PC-9 (cell line): ENCODE data around the gene DNMT3A. TPM values are rescaled to one million over a fixed set of nuclear protein-coding genes. Genes with fewer than 3 reads are reported as not detected.

Experiments used
- Bru-seq: library from RNA; stranded (reverse); fragments of 400-500 nt; gene quantifications from one replicate; lab custom pipeline; 2021; lab: Mats Ljungman, UMichigan
- BruChase-seq, 2 experiments: library from RNA; stranded (reverse); fragments of 400-500 nt; gene quantifications; one replicate each; lab custom pipeline; 2021; lab: Mats Ljungman, UMichigan
- BruUV-seq: library from RNA; stranded (reverse); fragments of 400-500 nt; replicated peaks from 2 replicates; lab custom pipeline; 2021; lab: Mats Ljungman, UMichigan
- CTCF ChIA-PET: fragments of 300-600 bp; sonication (Branson Sonifier 250); formaldehyde crosslinking; loops from one replicate; lab custom pipeline; 2022; ENCODE audit warnings: antibody characterized with exemption; lab: Charles Lee
- POLR2A ChIA-PET: fragments of 300-600 bp; sonication (Branson Sonifier 250); formaldehyde crosslinking; loops from one replicate; lab custom pipeline; 2022; ENCODE audit warnings: antibody characterized with exemption; ENCODE audit not compliant: unreplicated experiment; lab: Charles Lee
- DNase-seq, 2 experiments: peaks; one replicate each; pipeline versions ENCODE4 v3.0.0 to v3.0.0-alpha.2; 2015 to 2022; ENCODE audit warnings: mixed read lengths in 1 of 2
- H2AFZ ChIP-seq: fragments of 200-600 bp; sonication (generic); 2 replicates; pipeline ENCODE4 v1.8.1; 2017; ENCODE audit warnings: antibody characterized with exemption
- H3F3A ChIP-seq: fragments of 200-600 bp; sonication (generic); 2 replicates; pipeline ENCODE4 v1.8.1; 2017; ENCODE audit warnings: antibody characterized with exemption, mild to moderate bottlenecking, low read depth; ENCODE audit not compliant: insufficient read depth
- H3K27ac ChIP-seq: fragments of 200-600 bp; sonication (generic); 2 replicates; pipeline ENCODE4 v1.6.1; 2016; ENCODE audit warnings: mixed run types
- H3K27me3 ChIP-seq: fragments of 200-600 bp; sonication (generic); 2 replicates; pipeline ENCODE4 v1.6.1; 2016; ENCODE audit warnings: low read depth, mixed run types; ENCODE audit not compliant: insufficient read depth
- H3K36me3 ChIP-seq: fragments of 200-600 bp; sonication (generic); 2 replicates; pipeline ENCODE4 v1.6.1; 2016; ENCODE audit warnings: low read depth, mixed run types
- H3K4me1 ChIP-seq: fragments of 200-600 bp; sonication (generic); replicated peaks from 2 replicates; pipeline ENCODE4 v1.6.1; 2016; ENCODE audit warnings: mixed run types; ENCODE audit not compliant: insufficient read depth
- H3K4me2 ChIP-seq: fragments of 200-600 bp; sonication (generic); 2 replicates; pipeline ENCODE4 v1.6.1; 2017; ENCODE audit warnings: mixed run types
- H3K4me3 ChIP-seq: fragments of 200-600 bp; sonication (generic); 2 replicates; pipeline ENCODE4 v1.6.1; 2016; ENCODE audit warnings: mixed run types
- H3K79me2 ChIP-seq: fragments of 200-600 bp; sonication (generic); 2 replicates; pipeline ENCODE4 v1.6.1; 2017; ENCODE audit warnings: low read depth, mixed run types
- H3K9me2 ChIP-seq: fragments of 200-600 bp; sonication (generic); 2 replicates; pipeline ENCODE4 v1.8.1; 2017; ENCODE audit warnings: mild to moderate bottlenecking; ENCODE audit not compliant: insufficient read depth
- H3K9me3 ChIP-seq: fragments of 200-600 bp; sonication (generic); 2 replicates; pipeline ENCODE4 v1.8.1; 2016; ENCODE audit warnings: low read depth; ENCODE audit not compliant: insufficient read depth
- H4K20me1 ChIP-seq: fragments of 200-600 bp; sonication (generic); 2 replicates; pipeline ENCODE4 v1.8.1; 2017; ENCODE audit not compliant: insufficient read depth
- EZH2 ChIP-seq: fragments of 200-600 bp; sonication (generic); IDR thresholded peaks from 2 replicates; pipeline ENCODE4 v1.8.0; 2017; ENCODE audit warnings: antibody characterized with exemption, low read depth
- intact Hi-C: fragments of 100-400 bp; cut with micrococcal nuclease; formaldehyde crosslinking; loops from one replicate; pipeline ENCODE4 v1.10.0; 2022; ENCODE audit not compliant: unreplicated experiment
- long read RNA-seq: library from polyadenylated mRNA; stranded (forward); transcript quantifications from one replicate; pipeline ENCODE4 v2.0.0, GENCODE V29; 2022
- total RNA-seq: library from RNA; stranded (reverse); gene quantifications from 2 replicates; pipeline ENCODE4 v1.2.3, GENCODE V29; 2021
- TF ChIP-seq, protein P1 (sequence below): fragments of 200-600 bp; sonication (generic); conservative IDR thresholded peaks from 2 replicates; pipeline ENCODE4 v1.6.1; 2017; ENCODE audit warnings: mixed run types, antibody characterized with exemption, mild to moderate bottlenecking, moderate library complexity

DNMT3A gene
- total RNA-seq = 38.9 and 43.1 TPM in 2 replicates
- Bru-seq, nascent RNA = percentile 51 among the genes with signal in this experiment
- BruChase-seq, experiment 1, labeled RNA remaining after a 2-hour chase = percentile 58 among the genes with signal in this experiment
- percentile 57 among the genes with signal in this experiment for BruChase-seq, experiment 2, labeled RNA remaining after a 6-hour chase
- long read RNA-seq, full-length matches to known transcripts = 5 of 21 reads
- long read RNA-seq, partial matches to known transcripts = 6 of 21 reads
- long read RNA-seq, other reads (novel, unspliced or antisense) = 10 of 21 reads

DNA sequence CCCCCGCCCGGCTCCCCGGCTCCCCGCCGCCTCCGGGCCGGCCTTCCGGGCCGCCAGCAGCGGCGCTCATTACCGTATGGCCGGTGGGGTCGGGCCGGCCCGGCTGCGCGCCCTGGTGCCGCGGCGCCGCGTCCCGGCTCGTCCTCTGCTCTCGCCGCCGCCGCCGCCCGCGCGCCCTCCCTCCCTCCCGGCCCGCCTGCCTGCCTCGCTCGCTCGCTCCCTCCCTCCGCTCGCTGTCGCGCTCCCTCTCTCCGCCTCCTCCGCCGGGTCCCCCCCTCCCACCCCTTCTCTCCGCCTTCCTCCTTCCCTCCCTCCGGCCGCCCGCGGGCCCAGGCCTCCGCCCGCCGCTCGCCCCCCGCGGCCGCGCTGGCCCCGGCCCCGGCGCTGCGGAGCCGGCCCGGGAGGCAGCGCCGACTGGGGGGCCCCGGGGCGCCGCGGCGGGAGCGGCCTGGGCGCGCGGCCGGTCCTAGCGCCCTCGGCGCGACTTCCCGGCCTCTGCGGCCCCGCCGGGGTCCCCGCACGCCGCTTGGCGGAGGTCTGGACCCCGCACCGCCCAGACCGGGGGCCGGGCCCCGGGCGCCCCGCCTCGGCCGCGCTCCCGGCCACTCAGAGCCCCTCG is at the start of gene DNMT3A:
DNMT3A (minus strand) TSS at position 173 of the 619 bp plus-strand sequence. CDS start 27,941 bp downstream, outside the sequence.
- TF ChIP-seq, protein P1, sequence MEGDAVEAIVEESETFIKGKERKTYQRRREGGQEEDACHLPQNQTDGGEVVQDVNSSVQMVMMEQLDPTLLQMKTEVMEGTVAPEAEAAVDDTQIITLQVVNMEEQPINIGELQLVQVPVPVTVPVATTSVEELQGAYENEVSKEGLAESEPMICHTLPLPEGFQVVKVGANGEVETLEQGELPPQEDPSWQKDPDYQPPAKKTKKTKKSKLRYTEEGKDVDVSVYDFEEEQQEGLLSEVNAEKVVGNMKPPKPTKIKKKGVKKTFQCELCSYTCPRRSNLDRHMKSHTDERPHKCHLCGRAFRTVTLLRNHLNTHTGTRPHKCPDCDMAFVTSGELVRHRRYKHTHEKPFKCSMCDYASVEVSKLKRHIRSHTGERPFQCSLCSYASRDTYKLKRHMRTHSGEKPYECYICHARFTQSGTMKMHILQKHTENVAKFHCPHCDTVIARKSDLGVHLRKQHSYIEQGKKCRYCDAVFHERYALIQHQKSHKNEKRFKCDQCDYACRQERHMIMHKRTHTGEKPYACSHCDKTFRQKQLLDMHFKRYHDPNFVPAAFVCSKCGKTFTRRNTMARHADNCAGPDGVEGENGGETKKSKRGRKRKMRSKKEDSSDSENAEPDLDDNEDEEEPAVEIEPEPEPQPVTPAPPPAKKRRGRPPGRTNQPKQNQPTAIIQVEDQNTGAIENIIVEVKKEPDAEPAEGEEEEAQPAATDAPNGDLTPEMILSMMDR = no peak
- TF ChIP-seq EZH2 = no peak
- no TSS peak for BruUV-seq
- peaks cover 5% of the 10 kb centered on the region; the same call in 1 of the 2 replicates for H3K4me1 ChIP-seq
- peaks cover 9% of the 10 kb centered on the region; the same call in 1 of the 2 replicates for H3F3A ChIP-seq
- no peaks in the 10 kb centered on the region for H3K9me2 ChIP-seq
- peak within 1 kb of the TSS; percentile 85 for H2AFZ ChIP-seq
- ChIA-PET CTCF (interaction anchor here (1.3 kb wide), 1 partner anchor 20 kb away, joined by 4 read pairs; no protein-coding TSS in a partner anchor), POLR2A (no interaction called here)
- no peaks in the 10 kb centered on the region for H3K36me3 ChIP-seq
- no peaks in the 10 kb centered on the region for H3K27me3 ChIP-seq
- H3K9me3 ChIP-seq = no peaks in the 10 kb centered on the region
- no peaks in the 10 kb centered on the region for H4K20me1 ChIP-seq
- no peak within 1 kb of the TSS for H3K27ac ChIP-seq
- DNase-seq = peak in 1 of 2 experiments; percentile 41
- peak within 1 kb of the TSS; percentile 70 for H3K4me3 ChIP-seq
- H3K4me2 ChIP-seq = peak within 1 kb of the TSS; percentile 74
- no peaks in the 10 kb centered on the region for H3K79me2 ChIP-seq
- intact Hi-C loops = no loop called here

DNA sequence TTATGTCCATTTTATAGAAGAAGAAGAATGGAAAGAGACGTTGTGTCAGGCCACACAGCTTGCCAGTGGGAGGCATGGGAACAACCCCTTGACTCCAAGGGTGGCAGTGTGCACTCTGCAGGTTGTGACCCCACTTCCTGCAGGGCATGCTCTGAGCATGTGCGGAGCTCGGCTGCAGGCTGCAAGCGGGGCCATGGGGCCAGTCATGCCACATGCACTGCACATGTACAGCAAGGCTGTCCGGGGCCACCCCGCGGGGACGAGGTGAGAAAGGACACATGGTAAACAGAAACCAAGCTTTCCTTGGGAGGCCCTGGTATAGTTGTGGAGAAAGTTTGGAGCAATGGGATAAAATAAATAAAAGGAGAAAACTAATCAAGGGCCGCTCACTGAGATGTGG is 47.4 kb upstream of the DNMT3A start:
- Histone ChIP-seq H3K4me3 (no peak overlapping the region), H3K79me2 (no peaks in the 10 kb centered on the region), H3K9me3 (no peaks in the 10 kb centered on the region), H4K20me1 (no peaks in the 10 kb centered on the region), H3F3A (no peaks in the 10 kb centered on the region), H3K4me1 (no peaks in the 10 kb centered on the region), H3K9me2 (no peaks in the 10 kb centered on the region), H3K27ac (no peak overlapping the region), H3K4me2 (no peak overlapping the region), H3K36me3 (no peaks in the 10 kb centered on the region), H2AFZ (no peak overlapping the region), H3K27me3 (no peaks in the 10 kb centered on the region)
- TF ChIP-seq, protein P1 = no peak
- no peak for DNase-seq
- BruUV-seq = no TSS peak
- ChIA-PET POLR2A (no interaction called here), CTCF (no interaction called here)
- intact Hi-C loops = no loop called here

DNA sequence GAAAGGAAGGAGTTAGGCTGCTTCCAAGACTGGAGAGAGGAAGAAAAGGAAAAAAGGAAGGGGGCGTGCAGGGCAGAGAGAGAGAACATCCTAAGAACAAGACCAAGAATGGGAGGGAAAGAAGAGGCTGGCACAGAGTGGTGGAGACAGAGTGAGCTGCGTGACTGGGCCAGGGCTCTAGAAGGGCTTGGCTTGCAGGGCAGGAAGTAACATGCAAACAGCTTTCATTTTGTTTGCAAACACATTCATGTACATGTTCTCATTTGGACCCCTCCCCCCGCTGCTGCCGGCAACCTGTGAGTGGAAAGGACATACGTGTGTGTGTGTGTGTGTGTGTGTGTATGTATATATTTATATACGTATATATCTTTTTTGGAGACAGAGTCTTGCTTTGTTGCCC is 46.8 kb upstream of the DNMT3A start:
- H3F3A ChIP-seq = no peaks in the 10 kb centered on the region
- H3K79me2 ChIP-seq = no peaks in the 10 kb centered on the region
- intact Hi-C loops = no loop called here
- no peak overlapping the region for H2AFZ ChIP-seq
- DNase-seq = no peak
- no peak overlapping the region for H3K4me3 ChIP-seq
- H3K27me3 ChIP-seq = no peaks in the 10 kb centered on the region
- no peak overlapping the region for H3K27ac ChIP-seq
- no TSS peak for BruUV-seq
- H3K9me2 ChIP-seq = no peaks in the 10 kb centered on the region
- H4K20me1 ChIP-seq = no peaks in the 10 kb centered on the region
- H3K4me2 ChIP-seq = no peak overlapping the region
- H3K9me3 ChIP-seq = no peaks in the 10 kb centered on the region
- ChIA-PET POLR2A (interaction anchor here (0.6 kb wide), 1 partner anchor 820 kb away, joined by 5 read pairs; no protein-coding TSS in a partner anchor), CTCF (no interaction called here)
- no peaks in the 10 kb centered on the region for H3K4me1 ChIP-seq
- H3K36me3 ChIP-seq = no peaks in the 10 kb centered on the region
- TF ChIP-seq, protein P1 = no peak
- TF ChIP-seq EZH2 = no peak
